H7 (cell line): ENCODE measurements around the gene TEX36. TPM values are rescaled to one million over a fixed set of nuclear protein-coding genes. Genes with fewer than 3 reads are reported as not detected.
"Not testable (repeated sequence)": the region's sequence is repeated elsewhere in the genome, so short reads cannot be mapped to it uniquely, and the experiment has no call there.

Experiments
- DNase-seq: peaks from one replicate; pipeline ENCODE4 v3.0.0; 2012
- H3K27me3 ChIP-seq: 2 replicates; pipeline ENCODE4 v1.6.0; 2011; ENCODE audit warnings: mild to moderate bottlenecking, low read length; ENCODE audit not compliant: control insufficient read depth, insufficient read depth
- H3K36me3 ChIP-seq: replicated peaks from 2 replicates; pipeline ENCODE4 v1.5.1; 2011; ENCODE audit warnings: low read length; ENCODE audit not compliant: control insufficient read depth, insufficient read depth
- H3K4me3 ChIP-seq: 2 replicates; pipeline ENCODE4 v1.5.1; 2011; ENCODE audit warnings: low read depth, mild to moderate bottlenecking, control low read depth, low read length, moderate library complexity; ENCODE audit not compliant: insufficient read depth
- total RNA-seq: library from RNA; depleted of rRNA; stranded (reverse); fragments of >200 nt; shearing (Covaris generic); gene quantifications from 2 replicates; pipeline ENCODE4 v1.2.3, GENCODE V29; 2014

TEX36 gene
- total RNA-seq, 1 experiment from 2014 or later, result not detected

DNA sequence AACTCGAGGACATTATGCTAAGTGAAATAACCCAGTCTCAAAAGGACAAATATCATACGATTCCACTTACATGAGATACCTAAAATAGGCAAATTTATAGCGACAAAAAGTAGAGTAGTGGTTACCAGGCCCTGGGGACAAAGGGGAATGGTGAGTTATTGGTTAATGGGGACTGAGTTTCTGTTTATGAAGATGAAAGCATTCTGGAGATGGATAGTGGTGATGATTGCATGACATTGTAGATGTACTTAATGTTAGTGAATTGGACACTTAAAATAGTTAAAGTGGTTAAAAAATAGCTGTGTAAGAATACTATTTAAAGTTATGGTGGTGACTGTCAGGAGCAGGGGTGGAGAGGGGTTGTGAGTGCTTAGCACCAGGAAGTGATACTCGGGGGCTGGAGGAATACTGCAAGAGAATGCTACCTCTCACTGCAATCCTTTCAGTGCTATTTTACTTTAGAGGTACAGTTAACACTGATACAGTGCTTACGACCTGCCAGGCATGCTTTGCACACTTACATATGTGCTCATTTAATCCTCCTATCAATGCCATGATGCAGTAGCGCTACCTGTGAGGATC is 16.7 kb upstream of the TEX36 start:
- H3K4me3 ChIP-seq, result no peak overlapping the region
- DNase-seq, result no peak
- no peaks in the 10 kb centered on the region for H3K27me3 ChIP-seq
- no peaks in the 10 kb centered on the region for H3K36me3 ChIP-seq

DNA sequence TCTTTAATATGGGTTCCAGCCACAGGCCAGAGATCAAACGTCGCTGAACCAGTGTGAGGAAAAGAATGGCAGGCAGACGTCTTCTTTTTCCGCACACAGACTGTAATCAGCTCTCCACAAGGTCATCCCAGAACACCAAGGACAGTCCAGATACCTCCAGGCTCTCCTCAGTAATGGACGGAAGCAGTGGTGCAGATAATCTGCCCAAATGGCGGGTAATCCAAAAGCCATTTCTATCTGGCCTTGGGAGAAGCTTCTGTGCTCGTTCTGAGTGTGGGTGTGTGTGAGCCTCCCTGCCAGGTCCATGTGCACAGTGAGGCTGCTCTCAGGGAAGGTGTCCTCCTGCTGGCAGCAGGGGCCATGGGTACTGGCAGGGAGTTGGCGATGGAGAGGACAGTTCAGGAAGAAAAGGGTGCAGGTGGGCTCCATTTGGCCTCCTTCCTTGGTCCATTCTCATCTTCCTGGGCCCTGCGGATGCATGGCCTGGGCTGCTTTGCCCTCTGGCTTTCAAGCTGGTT is 15.6 kb upstream of the TEX36 start:
- DNase-seq, result no peak
- Histone ChIP-seq H3K36me3 (no peaks in the 10 kb centered on the region), H3K4me3 (no peak overlapping the region), H3K27me3 (no peaks in the 10 kb centered on the region)

DNA sequence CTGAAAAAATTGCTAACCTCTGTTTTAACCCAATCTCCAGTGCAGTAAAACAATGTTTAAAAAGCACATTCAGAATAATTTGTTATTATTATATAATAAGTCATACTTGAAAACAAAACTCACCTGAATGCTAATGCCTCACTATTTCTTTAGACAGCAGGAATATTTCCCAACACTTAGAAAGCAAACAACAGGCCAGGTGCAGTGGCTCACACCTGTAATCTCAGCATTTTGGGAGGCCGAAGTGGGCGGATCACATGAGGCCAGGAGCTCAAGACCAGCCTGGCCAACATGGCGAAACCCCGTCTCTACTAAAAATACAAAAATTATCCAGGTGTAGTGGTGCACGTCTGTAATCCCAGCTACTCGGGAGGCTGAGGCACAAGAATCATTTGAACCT is 13.9 kb upstream of the TEX36 start:
- H3K4me3 ChIP-seq, DNase-seq, H3K36me3 ChIP-seq, H3K27me3 ChIP-seq: not testable (repeated sequence)

DNA sequence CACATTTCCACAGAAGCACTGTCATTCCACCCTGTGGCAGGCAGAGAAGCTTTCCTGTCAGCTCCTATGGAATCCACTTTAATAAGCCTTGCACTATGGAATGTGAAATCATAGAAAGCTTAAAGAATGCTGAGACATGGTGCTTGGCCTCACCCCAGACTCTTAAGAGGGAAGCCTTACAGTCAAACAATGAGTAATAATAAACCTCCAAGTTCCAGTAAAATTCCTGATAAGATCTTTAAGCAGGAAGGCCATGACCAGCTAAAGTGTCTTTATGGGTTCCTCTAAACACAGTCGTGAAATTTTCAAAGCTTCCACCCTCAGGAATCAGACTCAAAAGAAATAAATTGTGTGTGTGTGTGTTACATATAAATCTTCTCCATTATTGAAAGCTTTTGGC is 11.9 kb upstream of the TEX36 start:
- no peak for DNase-seq
- Histone ChIP-seq H3K4me3 (no peak overlapping the region), H3K27me3 (no peaks in the 10 kb centered on the region), H3K36me3 (no peaks in the 10 kb centered on the region)

DNA sequence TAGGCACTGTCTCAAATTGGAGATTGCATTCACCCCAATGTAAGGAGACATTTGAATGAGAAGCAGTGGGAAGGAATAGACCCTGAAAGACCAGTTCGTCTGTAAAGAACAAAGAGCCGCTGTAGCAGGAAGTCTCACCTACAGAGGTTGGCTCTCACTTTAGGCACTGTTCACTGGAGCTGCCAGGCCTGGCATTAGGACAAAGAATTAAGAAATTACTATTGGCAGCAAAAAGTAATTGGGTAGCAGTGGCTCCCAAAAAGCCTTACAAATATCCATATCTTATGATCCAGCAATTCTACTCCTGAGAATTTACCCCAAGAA is 10.5 kb upstream of the TEX36 start:
- Histone ChIP-seq H3K4me3 (no peak overlapping the region), H3K36me3 (no peaks in the 10 kb centered on the region), H3K27me3 (no peaks in the 10 kb centered on the region)
- DNase-seq, result no peak

DNA sequence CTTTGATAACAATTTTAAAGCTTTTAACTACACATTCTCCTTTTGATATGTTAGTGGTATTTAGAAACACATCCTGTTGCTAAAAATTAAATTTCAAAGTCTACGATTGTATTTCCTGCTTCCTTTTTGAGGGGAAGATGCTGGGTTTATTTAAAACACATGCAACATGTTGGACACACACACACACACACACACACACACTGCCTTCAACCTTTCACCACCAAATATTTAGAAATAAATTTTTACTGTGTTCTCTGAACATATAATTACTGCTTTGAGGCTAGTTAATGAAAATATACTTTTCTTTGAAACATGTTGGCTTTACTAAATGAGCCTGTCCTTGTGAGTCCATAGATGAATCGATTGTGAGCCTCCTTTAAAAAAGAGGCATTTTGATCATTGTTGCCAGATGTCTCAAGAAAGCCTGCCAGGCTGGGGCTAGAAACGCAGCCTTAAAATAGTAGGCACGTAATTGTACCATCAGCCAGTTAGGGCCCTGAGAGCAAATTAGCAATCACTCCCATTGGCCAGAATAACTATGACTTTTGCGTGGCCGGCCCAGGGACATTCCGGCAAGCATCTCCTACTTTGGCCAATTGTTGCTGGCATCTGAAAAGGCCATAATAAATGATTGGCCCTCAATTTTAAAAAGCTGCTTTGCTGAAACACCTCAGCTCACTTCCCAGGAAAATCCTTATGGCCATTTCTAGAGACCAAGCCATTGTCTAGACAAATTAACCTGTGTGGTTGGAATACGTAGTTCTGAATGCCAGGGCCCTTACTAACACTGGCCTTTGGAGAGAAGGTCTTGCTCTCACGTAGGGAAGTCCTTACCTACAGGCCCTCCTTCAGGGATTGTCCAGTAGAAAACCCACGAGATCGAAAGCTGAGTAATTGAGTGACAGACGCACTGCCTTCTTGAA is 9.9 kb upstream of the TEX36 start:
- Histone ChIP-seq H3K27me3 (no peaks in the 10 kb centered on the region), H3K36me3 (no peaks in the 10 kb centered on the region), H3K4me3 (no peak overlapping the region)
- no peak for DNase-seq

DNA sequence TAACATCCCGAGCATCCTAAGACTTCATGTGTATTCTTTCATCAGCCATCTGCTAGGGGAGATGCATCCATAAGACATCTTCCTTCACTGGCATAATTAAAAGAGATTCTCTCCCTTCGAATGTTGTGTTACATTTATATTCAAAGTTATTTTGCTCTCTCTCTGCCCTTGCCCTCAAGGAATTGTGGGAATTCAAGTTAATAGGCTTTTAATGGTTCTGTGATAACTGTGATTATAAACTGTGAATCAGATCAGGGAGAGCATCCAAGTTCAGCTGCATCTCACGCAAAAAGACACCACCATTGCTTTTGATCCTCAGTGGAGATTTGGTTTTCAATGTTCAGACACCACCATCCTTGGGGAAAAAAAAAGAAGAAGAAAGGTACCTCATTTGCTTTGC is 9.2 kb upstream of the TEX36 start:
- no peaks in the 10 kb centered on the region for H3K27me3 ChIP-seq
- DNase-seq, result no peak
- H3K36me3 ChIP-seq, result no peaks in the 10 kb centered on the region
- no peak overlapping the region for H3K4me3 ChIP-seq

DNA sequence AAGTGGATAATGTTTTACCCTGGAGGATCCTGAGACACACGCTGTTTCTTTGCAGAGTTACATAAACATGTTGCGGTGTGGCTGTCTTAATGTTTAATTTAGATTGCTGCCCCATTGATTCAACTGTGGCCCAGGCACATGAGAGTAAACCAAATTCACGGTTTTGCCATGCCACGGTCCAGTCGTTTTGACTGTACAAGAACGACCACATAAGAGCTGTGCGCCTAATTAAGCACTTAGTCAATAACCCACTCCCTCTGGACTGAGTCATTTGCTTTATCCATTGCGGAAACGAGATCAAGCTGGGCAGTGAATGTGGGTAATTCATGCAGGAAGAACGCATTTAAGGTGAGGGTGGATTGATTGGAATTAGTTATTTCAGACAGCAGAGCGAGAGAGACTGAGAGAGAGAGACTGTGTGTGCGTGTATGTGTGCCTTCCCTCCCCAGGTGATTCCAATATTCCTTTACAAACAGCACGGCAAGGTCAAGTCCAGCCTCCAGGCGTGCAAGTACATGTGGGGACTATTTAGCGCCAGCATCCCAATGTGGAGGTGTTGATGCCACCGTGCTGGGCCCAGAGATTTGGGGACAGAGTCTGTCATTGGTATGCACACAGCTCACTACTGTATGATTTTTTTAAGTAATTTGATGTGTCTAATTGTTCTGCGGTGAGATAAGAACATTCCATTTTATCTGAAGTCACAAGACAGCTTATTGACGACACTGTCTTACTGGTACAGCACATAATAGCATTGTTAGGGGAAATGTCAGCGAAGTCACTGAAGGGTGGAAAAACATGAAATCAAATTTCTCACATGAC is 8.4 kb upstream of the TEX36 start:
- H3K4me3 ChIP-seq, result no peak overlapping the region
- H3K36me3 ChIP-seq, result no peaks in the 10 kb centered on the region
- no peaks in the 10 kb centered on the region for H3K27me3 ChIP-seq
- no peak for DNase-seq

DNA sequence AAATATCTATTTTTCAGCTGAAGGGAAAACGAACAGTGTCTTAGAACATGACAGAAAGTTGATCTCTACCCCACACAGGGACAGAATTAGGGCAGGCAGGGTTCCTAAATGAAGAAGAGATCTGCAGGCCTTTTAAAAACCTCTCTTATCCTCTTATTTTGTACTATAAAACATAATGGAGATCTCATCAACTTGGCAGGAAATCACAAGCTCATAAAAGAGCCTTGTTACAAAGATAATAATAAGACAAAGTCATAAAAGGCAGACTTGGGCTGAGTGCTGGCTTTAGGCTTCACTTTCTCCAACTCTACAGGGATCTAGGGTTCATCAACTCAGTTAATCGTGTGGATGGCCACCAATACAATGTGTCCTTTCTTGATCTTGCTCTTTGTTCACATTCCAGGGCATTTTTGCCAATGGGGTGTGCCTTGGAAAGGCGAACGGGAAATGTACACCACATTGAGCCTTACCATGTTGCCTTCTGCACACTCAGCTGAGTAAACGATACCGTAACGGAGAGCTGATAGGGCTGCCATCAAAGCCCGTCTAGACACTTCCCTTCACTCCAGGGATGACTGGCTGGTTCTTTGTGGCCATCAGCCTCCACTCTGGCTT is 7.1 kb upstream of the TEX36 start:
- H3K36me3 ChIP-seq, result no peaks in the 10 kb centered on the region

DNA sequence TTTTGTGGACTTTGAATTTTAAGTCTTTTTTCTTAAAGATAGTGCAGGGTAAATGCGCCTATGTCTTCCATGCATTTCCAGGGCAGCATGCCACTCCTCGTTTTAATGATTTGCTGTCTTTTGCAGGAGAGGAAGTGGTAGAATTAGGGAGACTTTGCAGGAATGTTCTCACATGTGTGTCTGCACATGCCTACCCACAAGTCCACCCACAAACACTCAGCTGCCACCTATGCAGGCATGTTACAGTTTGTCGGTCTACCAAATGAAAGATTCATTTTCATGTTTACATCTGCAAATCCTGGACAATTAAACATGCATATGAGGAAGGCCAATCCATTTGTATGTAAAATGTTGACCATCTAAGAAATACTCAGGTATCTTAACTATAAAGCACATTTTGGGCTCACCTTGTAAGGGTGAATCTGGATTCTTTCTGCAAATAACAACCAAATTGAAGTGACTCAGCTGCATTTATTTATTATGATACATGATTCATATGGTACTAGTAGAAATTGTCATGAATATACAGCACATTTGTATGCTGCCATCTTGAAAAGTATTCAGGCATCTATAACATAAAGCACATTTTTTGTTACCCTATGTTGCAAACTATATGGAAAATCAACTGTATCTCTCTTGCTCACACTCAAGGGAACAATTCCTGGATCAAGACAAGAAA is 4.7 kb upstream of the TEX36 start:
- no peak for DNase-seq
- H3K4me3 ChIP-seq, result no peak overlapping the region
- no peaks in the 10 kb centered on the region for H3K27me3 ChIP-seq
- no peaks in the 10 kb centered on the region for H3K36me3 ChIP-seq

More for the DNA sequence above, 7.1 kb upstream of the TEX36 start:
- no peak overlapping the region for H3K4me3 ChIP-seq
- no peak for DNase-seq
- no peaks in the 10 kb centered on the region for H3K27me3 ChIP-seq

DNA sequence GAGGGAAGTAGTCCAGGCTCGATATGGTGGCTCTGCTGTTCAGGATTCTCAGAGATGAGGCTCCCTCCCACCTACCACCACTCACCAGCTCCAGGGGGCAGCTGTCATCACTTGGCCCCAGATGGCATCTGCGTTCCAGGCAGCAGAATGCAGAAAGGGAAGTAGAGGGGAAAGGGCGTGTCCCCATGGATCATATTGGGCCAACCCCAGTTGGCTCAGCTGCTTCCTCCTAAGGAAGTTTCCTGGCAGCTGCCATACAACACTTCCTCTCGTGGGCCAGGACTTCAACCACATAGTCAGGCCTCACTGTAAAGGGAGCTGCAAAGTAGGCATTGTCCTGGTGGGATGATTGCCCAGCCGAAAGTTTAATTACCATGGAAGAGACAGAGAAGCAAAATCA is 1.6 kb upstream of the TEX36 start:
- Histone ChIP-seq H3K27me3 (no peaks in the 10 kb centered on the region), H3K36me3 (no peaks in the 10 kb centered on the region), H3K4me3 (no peak overlapping the region)
- no peak for DNase-seq

DNA sequence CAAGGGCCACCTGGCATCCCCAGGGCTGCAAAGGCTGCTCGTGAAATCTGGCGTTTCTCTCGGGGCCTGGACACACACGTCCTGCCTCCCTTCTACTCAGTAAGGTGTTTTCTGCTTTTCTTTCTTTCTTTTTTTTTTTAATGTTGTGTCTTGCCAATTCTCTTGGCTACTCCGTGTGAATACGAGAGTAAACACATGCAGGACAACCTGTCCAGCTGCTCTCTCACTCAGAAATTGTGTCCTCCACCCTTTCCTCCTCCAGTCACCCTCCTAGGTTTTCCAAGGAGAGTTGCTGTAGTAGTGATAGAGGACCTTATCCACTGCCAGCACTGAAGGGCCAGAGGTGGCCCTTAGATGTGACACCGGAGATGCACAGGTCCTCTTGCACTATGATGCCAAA is 858 bp upstream of the TEX36 start:
- H3K4me3 ChIP-seq, result no peak overlapping the region
- no peak for DNase-seq
- no peaks in the 10 kb centered on the region for H3K27me3 ChIP-seq
- H3K36me3 ChIP-seq, result no peaks in the 10 kb centered on the region

DNA sequence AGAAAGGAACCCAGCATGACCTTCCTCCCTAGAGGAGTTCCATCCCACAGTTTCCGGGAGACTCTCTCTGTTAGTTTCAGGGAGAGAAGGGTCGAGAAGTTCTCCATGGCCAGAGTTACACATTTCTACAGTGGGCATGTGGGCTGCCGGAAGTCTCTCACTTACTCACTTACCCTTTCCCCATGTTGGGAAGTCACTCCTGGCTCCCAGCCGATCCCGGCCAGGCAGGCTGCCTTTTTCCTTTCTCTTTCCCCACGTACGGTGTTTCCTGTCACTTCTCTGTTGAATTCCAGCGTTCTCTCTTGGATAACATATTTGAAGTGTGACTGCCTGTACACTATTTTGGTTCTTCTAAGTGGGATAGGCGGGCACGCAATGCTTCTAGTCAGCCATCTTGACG is 3.5 kb downstream of the TEX36 start:
- Histone ChIP-seq H3K27me3 (no peaks in the 10 kb centered on the region), H3K4me3 (no peak overlapping the region), H3K36me3 (no peaks in the 10 kb centered on the region)
- DNase-seq, result no peak

DNA sequence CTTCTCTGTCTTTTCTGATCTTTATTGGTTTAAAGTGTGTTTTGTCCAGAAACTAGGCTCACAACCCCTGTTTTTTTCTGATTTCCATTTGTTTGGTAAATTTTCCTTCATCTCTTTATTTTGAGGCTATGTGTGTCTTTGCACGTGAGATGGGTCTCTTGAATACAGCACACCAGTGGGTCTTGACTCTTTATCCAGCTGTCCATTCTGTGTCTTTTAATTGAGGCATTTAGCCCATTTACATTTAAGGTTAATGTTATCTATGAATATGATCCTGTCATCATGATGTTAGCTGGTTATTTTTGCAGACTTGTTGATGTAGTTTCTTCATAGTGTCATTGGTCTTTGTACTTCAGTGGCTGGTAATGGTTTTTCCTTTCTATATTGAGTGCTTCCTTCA is 10.1 kb downstream of the TEX36 start:
- no peak for DNase-seq
- Histone ChIP-seq H3K4me3 (no peak overlapping the region), H3K36me3 (no peaks in the 10 kb centered on the region), H3K27me3 (no peaks in the 10 kb centered on the region)
